ENCODE measurements around the gene S100A1. TPM values are rescaled to one million over a fixed set of nuclear protein-coding genes. Genes with fewer than 3 reads are reported as not detected.

The S100A1 gene
- total and polyA plus RNA-seq, 10 of the 15 experiments (the other 5 are each of a cell fraction or from before 2014, with no cell fraction given): 0.13 to 0.29 TPM; not detected in 8

DNA sequence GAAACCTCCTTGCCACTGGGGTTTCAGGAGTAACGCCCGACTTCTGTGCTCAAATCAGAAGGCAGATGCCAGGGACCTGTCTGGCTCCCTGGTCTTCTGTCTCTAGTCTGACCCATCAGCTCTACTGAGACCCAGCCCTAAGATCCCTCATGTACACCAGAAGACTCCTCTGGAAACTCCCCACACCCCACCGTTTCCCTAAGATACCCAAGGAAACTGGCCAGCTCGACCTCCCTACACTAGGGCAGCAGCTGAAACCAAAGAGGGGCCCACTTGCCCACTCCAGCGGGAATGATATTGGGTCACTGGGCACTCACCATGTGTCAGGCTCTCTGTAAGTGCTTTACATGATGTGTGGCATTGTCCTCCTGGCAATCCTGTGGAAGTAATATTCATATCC is 14.8 kb upstream of the S100A1 start:
- TF ChIP-seq ZNF217 (IDR thresholded peaks at IDR 0.05) (no peak), WRNIP1 (IDR thresholded peaks at IDR 0.05; ENCODE audit: borderline replicate concordance, low read depth, low read length) (no peak), EP300 (IDR thresholded peaks at IDR 0.05; ENCODE audit: borderline replicate concordance in 1 of 2, control insufficient read depth in 1 of 2, low read depth in 2 of 2, low read length in 2 of 2) (no peak), SUPT20H (IDR thresholded peaks at IDR 0.05; ENCODE audit: borderline replicate concordance, control insufficient read depth, low read depth, low read length) (no peak), TCF7 (IDR thresholded peaks at IDR 0.05; ENCODE audit: borderline replicate concordance) (no peak), NFIC (IDR thresholded peaks at IDR 0.05; ENCODE audit: low read depth, low read length) (no peak), STAT3 (IDR thresholded peaks at IDR 0.05; ENCODE audit: low read depth, low read length) (no peak), NFYA (IDR thresholded peaks at IDR 0.05; ENCODE audit: borderline replicate concordance, low read depth, low read length) (no peak), SMAD5 (IDR thresholded peaks at IDR 0.05; ENCODE audit: low read depth) (no peak), HDAC6 (IDR thresholded peaks at IDR 0.05; ENCODE audit: unreplicated experiment) (no peak)
- ATAC-seq (no peak), FAIRE-seq (no peak), DNase-seq (ENCODE audit: low read depth, low spot score) (no peak)
- no peaks in the 10 kb centered on the region for H3K36me3 ChIP-seq (ENCODE audit: control insufficient read depth in 2 of 2, insufficient read depth in 2 of 2, low read length in 1 of 2)
- ChIA-PET POLR2A (interaction anchor here (0.5 to 1.7 kb wide), 3 partner anchors 13 to 51 kb away, joined by 3 to 5 read pairs (median 3); no protein-coding TSS in a partner anchor), CTCF (interaction anchor here (1.2 to 7.8 kb wide), 5 partner anchors 10 to 79 kb away, joined by 3 to 66 read pairs (median 5); partner anchors contain the start of genes S100A1 and S100A13), SMC1A (ENCODE audit: uncharacterized antibody, unreplicated experiment) (interaction anchor here (1.2 kb wide), 1 partner anchor 103 kb away, joined by 3 read pairs; no protein-coding TSS in a partner anchor), RAD21 (ENCODE audit: unreplicated experiment) (no interaction called here)
- no peaks in the 10 kb centered on the region for H3K9me3 ChIP-seq (replicated peaks; ENCODE audit: control insufficient read depth, insufficient read depth, low read length)
- no peak overlapping the region for H3K27ac ChIP-seq (ENCODE audit: control insufficient read depth, insufficient read depth)
- peaks cover 14% of the 10 kb centered on the region for H3K4me1 ChIP-seq (ENCODE audit: control insufficient read depth, insufficient read depth, low read length)
- BruUV-seq (replicated peaks): no TSS peak
- 52% methylated on average over 5 of the region's 5 CpGs for WGBS (ENCODE audit: insufficient coverage, insufficient replicate concordance, low lambda C conversion rate, missing lambda C conversion rate)
- no peak overlapping the region for H2AFZ ChIP-seq (ENCODE audit: control insufficient read depth, low read depth, low read length)
- H3K4me3 ChIP-seq: no peak overlapping the region
- H3K27me3 ChIP-seq (replicated peaks in 1 of 2; ENCODE audit: control insufficient read depth in 2 of 2, insufficient read depth in 2 of 2, low read length in 1 of 2): no peaks in the 10 kb centered on the region
- no peaks in the 10 kb centered on the region for H3K79me2 ChIP-seq (ENCODE audit: control insufficient read depth, insufficient read depth, low read length)
- no peaks in the 10 kb centered on the region for H4K20me1 ChIP-seq (ENCODE audit: control insufficient read depth, insufficient read depth)
- no peak overlapping the region for H3K9ac ChIP-seq (ENCODE audit: control insufficient read depth, insufficient read depth, low read length)
- H3K4me2 ChIP-seq (ENCODE audit: control insufficient read depth, insufficient read depth): no peak overlapping the region
- intact Hi-C loops (cut with micrococcal nuclease; ENCODE audit: unreplicated experiment): no loop called here
- in situ Hi-C loops (cut with MboI): no loop called here
